GM18870 (cell line): ENCODE results near the gene TP63.

Source experiments
- ATAC-seq: cut with Tn5 transposase; IDR thresholded peaks from one replicate; pipeline ENCODE4 v1.9.1; 2021; ENCODE audit warnings: moderate library complexity; ENCODE audit not compliant: unreplicated experiment

The TP63 gene

DNA sequence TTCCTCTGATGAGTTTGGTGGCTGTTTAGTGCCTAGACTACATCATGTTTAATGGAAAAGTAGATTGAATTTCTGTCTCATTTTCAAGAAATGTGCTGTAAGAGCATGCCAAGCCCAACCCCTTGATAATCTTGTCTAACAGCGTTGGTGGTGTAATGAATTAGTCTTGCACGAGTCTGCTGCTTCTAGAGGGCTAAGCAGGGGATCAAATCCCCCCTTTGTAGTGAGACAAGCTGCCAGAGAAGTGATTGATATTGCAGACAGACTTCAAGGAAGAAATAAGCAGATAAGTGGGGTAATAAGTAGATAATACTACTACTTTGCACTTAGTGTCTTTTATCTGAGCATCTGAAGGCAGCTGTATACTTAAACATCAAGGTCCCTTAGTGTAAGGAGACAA, 141.4 kb downstream of the TP63 start:
- ATAC-seq = no peak

GRCh38 chr3:189773056-189773455, 141.9 kb downstream of the TP63 start:
- ATAC-seq = no peak

DNA sequence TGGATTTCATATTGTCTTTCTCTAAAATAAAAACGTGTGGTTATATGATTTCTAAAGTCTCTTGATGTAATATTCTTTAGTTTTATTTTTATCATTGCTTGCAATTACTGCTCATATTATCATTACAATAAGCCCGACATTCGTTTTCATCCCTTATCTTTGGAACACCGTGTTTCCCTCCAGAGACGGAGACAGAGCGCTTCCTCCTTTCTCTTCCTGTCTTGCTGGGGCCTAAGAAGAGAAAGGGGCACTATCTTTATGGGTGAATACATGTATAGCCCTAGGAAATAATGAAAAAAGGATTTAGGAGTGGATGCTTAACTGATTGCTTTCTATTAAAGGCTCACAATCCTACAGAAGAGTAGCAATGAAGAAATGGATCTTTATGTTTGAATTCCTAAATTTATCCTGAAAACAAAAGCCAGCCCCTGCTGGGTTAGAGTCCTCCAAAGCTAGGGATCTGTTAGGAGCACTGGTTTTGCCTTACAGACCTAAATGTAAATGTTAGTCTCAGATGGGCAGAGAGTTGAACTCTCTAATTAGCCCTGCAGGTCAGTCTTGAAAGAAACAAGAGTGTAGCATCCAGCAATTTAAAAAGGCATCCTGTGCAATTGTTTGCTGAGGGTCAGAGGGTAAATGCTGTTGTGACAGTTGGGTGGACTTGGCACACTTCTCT, 145.1 kb downstream of the TP63 start:
- no peak for ATAC-seq

DNA sequence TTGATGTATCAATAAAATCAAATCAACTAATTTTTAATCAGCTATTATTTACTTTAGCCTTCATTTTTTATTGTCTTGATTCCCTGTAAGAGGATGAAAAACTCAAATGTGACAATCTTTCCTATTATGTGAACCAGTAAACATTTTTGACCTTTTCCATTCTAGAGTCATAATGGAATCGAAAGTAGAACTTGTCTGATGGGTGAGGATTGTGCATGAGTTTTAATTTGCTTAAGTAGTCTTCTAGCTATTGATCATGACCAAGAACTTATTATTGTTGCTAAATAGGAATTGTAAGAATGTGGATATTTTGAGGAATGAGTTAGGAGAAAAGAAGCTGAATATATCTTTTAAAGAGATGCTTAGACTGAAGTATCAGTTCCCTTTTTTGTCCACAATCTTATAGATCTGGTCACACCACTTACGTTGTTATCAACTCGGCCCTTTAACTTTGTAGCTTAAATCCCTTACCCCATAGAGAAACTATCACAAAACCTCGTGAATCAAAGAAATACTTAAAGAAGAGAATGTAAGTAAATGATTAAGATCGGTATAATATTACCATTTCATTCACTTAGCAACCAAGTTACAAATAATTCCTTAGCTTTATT, 147.3 kb downstream of the TP63 start:
- peak; percentile 55 for ATAC-seq

GRCh38 chr3:189779166-189779565, 148.0 kb downstream of the TP63 start:
- no peak for ATAC-seq

GRCh38 chr3:189780546-189781270, 149.5 kb downstream of the TP63 start:
- no peak for ATAC-seq

DNA sequence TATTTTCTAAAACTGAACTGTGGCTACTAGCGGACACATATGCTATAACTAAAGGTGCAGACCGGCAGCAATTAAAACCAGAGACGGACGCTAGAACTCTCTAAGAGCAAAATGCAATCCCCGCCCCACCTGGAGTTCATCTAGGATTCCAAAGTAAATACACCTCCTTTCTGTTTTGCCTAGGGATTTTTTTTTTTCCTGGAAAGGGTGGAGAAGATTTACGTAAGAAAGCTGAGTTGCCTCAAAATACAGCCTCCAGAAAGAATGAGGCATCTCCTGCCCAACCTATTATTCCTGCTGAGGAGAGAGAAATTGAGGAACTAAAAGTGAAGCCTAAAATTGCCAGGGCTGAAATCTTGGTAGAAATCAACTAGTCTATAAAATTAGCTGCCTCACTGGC, 150.2 kb downstream of the TP63 start:
- ATAC-seq = no peak

DNA sequence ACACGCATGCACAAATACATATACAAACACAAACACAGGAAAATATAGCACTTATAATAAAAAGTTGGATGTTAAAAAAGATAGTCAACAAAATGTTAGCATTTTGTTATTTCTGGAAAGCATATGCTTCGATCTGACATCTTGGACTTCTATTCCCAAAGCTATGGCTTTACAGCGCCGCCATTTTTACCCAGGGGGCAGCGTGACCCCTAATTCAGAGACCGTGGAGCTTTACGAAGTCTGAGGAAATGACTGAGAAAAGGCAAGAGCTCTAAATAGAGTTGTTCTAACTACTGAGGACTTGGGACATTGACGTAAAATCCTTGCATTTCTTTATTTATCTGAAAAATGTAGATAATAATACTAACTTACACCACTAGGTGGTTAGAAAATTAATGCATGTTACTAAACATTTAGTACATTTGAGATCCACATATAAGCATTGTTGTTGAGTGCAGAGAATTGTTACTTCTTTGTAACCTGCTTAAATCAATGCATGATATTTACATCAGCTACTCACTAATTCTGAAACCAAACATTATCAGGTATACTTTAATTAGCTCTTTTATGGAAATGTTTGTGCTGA, 155.4 kb downstream of the TP63 start:
- no peak for ATAC-seq

DNA sequence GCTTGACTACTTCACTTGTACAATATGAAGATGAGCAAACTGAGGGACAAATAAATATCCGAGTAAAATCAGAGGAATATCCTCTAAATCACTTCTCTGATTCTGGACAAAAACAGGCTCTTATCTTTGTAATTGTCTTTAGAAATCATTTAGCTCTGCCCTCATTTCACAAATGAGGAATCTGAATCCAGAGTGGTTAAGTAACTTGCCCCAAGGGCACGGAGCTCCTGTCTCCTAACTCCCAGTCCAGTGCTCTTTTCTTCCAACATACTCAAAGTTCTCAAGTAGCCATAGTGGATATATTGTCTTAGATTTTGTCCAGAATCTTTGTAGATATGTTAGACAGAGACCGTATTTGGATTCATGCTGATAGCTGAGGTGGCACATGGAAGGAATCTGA, 156.0 kb downstream of the TP63 start:
- no peak for ATAC-seq

DNA sequence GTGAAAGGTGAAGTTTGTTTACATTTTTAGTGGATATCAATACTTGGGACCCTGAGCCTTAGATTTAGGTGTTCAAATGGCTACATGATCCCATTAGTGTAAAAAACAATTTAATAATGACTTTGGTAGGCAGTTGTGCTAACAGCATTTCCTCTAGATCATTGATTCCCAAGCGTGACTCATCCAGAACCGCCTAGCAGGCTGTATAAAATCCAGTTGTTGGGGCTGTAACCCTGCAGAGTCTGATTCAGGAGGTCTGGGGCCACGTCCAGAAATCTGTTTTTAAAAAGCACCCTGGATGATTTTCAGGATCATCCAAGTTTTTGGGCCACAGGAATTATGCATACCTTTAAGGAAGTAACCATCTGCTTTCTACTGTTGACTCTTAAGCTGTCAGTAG, 156.4 kb downstream of the TP63 start:
- no peak for ATAC-seq

GRCh38 chr3:189789432-189789831, 158.2 kb downstream of the TP63 start:
- ATAC-seq = no peak

GRCh38 chr3:189790658-189791057, 159.5 kb downstream of the TP63 start:
- no peak for ATAC-seq

GRCh38 chr3:189792046-189792929, 161.1 kb downstream of the TP63 start:
- ATAC-seq = no peak

GRCh38 chr3:189794518-189794917, 163.3 kb downstream of the TP63 start:
- ATAC-seq = no peak

DNA sequence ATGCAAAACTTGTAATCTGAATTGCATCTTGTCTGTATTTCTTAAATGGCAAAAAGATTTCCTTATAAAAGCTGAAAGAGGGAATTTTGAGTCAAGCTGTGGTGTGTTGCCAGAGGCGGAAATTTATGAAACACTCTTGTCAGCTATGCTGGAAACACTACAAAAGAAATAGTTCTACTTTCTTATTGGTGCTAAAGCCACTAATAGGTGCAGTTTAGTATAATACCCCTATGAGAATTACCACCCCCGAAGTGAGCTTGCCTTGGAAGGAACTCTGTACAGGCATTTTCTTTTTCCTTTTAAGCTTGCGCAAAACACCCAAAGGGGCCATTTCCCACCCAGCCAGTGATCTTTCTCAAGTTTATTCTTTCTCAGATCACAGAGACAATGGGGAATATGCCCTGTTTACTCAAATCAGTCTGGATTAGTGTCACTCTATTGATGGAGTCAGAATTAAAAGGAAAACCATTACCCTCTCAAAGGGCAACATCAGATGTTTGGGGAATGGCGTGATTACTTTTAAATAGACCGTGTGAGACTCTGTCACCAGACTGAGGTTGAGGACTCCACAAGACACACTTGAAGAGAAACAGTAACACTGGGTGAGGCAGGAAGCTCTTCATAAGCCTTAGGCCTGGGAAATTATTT, 166.0 kb downstream of the TP63 start:
- no peak for ATAC-seq

DNA sequence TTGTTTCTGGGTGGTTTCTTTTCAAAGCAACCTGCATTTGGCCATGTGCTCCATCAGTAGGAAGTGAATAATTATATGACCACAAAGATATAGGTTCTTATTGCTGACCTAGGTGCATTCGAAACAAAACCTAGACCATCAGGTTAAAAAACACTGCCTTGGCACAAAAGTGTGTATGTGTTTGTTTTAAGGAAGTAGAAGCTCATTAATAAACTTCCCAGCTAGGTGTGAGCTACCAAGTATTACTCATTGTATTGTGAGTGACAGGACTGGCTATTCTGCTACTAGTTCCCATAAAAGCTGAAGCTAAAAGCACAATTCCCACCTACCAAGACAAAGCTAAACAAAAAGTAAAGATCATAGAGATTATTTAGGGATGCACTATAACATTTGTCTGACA, 168.2 kb downstream of the TP63 start:
- no peak for ATAC-seq

GRCh38 chr3:189800436-189800835, 169.2 kb downstream of the TP63 start:
- ATAC-seq = no peak

DNA sequence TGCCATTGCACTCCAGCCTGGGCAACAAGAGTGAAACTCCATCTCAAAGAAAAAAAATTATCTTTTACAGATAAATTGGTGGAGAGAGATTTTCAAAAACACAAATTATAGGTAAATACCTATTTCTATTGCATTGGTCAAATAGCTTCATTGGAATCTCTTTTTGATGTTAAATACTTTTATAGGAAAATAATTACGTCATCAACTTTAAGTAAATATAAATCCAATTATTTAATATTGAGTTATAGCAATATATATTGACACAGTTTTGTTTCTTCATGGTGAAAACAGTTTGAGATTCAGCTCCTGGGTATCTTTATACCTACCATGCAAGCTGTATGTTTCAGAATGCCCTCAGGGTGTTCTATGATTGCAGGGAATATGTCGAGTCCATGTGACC, 172.1 kb downstream of the TP63 start:
- no peak for ATAC-seq

GRCh38 chr3:189805375-189806067, 174.3 kb downstream of the TP63 start:
- ATAC-seq = no peak
